HEK293 (cell line): ENCODE measurements around the gene PIP4K2A.

Experiments
- TRIM28 ChIP-seq: IDR thresholded peaks from 2 replicates; pipeline ENCODE4 v1.6.1; 2011; ENCODE audit warnings: low read length, control low read depth, borderline replicate concordance
- ZNF132 ChIP-seq: fragments of 450-650 bp; formaldehyde crosslinking; IDR thresholded peaks from 2 replicates; pipeline ENCODE4 v1.5.1; 2017; ENCODE audit warnings: missing biosample characterization, missing genetic modification characterization, borderline replicate concordance
- ZNF274 ChIP-seq, 2 experiments: fragments of 200-500 bp in 1 of 2; fragments of 450-650 bp in 1 of 2; sonication (Bioruptor generic) in 1 of 2; formaldehyde crosslinking in 1 of 2; IDR thresholded peaks; 2 replicates each; pipeline versions ENCODE4 v1.5.1 to v1.6.1; 2014 to 2016; ENCODE audit warnings: borderline replicate concordance in 1 of 2, inconsistent platforms in 1 of 2, low read length in 1 of 2, missing biosample characterization in 1 of 2, missing genetic modification characterization in 1 of 2
- ZNF350 ChIP-seq: fragments of 450-650 bp; formaldehyde crosslinking; IDR thresholded peaks from 2 replicates; pipeline ENCODE4 v1.5.0; 2017; ENCODE audit warnings: missing biosample characterization, mild to moderate bottlenecking, missing genetic modification characterization
- ZNF423 ChIP-seq: fragments of 450-650 bp; formaldehyde crosslinking; IDR thresholded peaks from 2 replicates; pipeline ENCODE4 v1.5.1; 2016; ENCODE audit warnings: missing biosample characterization, missing genetic modification characterization
- ZNF76 ChIP-seq: fragments of 450-650 bp; formaldehyde crosslinking; IDR thresholded peaks from 2 replicates; pipeline ENCODE4; 2016; ENCODE audit warnings: low read depth, missing biosample characterization, missing genetic modification characterization, borderline replicate concordance
- TF ChIP-seq, protein P1 (sequence below): fragments of 450-650 bp; formaldehyde crosslinking; IDR thresholded peaks from 2 replicates; pipeline ENCODE4 v1.5.1; 2016; ENCODE audit warnings: missing biosample characterization, missing genetic modification characterization
- TF ChIP-seq, protein P2 (sequence below): fragments of 450-650 bp; formaldehyde crosslinking; IDR thresholded peaks from 2 replicates; pipeline ENCODE4 v1.5.1; 2016; ENCODE audit warnings: missing biosample characterization, missing genetic modification characterization
- TF ChIP-seq, protein P3 (sequence below): fragments of 450-650 bp; formaldehyde crosslinking; IDR thresholded peaks from 2 replicates; pipeline ENCODE4 v1.5.1; 2016; ENCODE audit warnings: missing biosample characterization, missing genetic modification characterization, borderline replicate concordance
- TF ChIP-seq, protein P4 (sequence below): fragments of 450-650 bp; formaldehyde crosslinking; IDR thresholded peaks from 2 replicates; pipeline ENCODE4 v1.5.1; 2016; ENCODE audit warnings: missing biosample characterization, missing genetic modification characterization
- TF ChIP-seq, protein P5 (sequence below): fragments of 450-650 bp; formaldehyde crosslinking; conservative IDR thresholded peaks from 2 replicates; pipeline ENCODE4 v1.5.1; 2016; ENCODE audit warnings: low read depth, missing biosample characterization, missing genetic modification characterization

DNA sequence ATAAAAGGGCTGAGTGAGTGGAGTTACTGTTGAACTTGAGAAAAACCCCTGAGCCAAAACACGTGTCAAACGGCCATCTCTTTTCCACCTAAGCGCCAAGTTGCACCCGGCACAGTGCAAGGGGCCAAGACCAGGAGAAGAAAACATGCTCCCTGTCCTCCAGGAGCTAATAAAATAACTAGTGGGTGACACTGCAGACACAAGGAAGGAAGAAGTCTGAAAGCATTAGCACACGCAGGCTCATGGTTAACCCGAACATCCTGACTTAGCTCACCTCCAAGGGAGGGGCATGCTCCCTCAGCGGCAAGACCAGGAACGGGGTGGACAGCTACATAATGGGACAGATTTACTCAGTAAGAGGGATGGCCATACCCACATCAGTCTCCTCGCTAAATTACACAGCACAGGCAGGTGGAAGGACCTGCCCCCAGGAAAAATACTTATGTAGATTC lies 65.0 kb downstream of the PIP4K2A start:
- TF ChIP-seq, protein P1, sequence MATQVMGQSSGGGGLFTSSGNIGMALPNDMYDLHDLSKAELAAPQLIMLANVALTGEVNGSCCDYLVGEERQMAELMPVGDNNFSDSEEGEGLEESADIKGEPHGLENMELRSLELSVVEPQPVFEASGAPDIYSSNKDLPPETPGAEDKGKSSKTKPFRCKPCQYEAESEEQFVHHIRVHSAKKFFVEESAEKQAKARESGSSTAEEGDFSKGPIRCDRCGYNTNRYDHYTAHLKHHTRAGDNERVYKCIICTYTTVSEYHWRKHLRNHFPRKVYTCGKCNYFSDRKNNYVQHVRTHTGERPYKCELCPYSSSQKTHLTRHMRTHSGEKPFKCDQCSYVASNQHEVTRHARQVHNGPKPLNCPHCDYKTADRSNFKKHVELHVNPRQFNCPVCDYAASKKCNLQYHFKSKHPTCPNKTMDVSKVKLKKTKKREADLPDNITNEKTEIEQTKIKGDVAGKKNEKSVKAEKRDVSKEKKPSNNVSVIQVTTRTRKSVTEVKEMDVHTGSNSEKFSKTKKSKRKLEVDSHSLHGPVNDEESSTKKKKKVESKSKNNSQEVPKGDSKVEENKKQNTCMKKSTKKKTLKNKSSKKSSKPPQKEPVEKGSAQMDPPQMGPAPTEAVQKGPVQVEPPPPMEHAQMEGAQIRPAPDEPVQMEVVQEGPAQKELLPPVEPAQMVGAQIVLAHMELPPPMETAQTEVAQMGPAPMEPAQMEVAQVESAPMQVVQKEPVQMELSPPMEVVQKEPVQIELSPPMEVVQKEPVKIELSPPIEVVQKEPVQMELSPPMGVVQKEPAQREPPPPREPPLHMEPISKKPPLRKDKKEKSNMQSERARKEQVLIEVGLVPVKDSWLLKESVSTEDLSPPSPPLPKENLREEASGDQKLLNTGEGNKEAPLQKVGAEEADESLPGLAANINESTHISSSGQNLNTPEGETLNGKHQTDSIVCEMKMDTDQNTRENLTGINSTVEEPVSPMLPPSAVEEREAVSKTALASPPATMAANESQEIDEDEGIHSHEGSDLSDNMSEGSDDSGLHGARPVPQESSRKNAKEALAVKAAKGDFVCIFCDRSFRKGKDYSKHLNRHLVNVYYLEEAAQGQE = no peak
- TF ChIP-seq, protein P2, sequence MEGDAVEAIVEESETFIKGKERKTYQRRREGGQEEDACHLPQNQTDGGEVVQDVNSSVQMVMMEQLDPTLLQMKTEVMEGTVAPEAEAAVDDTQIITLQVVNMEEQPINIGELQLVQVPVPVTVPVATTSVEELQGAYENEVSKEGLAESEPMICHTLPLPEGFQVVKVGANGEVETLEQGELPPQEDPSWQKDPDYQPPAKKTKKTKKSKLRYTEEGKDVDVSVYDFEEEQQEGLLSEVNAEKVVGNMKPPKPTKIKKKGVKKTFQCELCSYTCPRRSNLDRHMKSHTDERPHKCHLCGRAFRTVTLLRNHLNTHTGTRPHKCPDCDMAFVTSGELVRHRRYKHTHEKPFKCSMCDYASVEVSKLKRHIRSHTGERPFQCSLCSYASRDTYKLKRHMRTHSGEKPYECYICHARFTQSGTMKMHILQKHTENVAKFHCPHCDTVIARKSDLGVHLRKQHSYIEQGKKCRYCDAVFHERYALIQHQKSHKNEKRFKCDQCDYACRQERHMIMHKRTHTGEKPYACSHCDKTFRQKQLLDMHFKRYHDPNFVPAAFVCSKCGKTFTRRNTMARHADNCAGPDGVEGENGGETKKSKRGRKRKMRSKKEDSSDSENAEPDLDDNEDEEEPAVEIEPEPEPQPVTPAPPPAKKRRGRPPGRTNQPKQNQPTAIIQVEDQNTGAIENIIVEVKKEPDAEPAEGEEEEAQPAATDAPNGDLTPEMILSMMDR (tag by site-specific recombination) = no peak
- TF ChIP-seq ZNF132 (tag by site-specific recombination) (no peak), ZNF350 (tag by site-specific recombination) (no peak), TRIM28 (no peak), ZNF76 (tag by site-specific recombination) (no peak), ZNF423 (tag by site-specific recombination) (no peak), ZNF274 (IDR thresholded peaks at IDR 0.05; ENCODE audit: low read length) (no peak), ZNF274 (tag by site-specific recombination; IDR thresholded peaks at IDR 0.05; ENCODE audit: borderline replicate concordance) (no peak)
- TF ChIP-seq, protein P3, sequence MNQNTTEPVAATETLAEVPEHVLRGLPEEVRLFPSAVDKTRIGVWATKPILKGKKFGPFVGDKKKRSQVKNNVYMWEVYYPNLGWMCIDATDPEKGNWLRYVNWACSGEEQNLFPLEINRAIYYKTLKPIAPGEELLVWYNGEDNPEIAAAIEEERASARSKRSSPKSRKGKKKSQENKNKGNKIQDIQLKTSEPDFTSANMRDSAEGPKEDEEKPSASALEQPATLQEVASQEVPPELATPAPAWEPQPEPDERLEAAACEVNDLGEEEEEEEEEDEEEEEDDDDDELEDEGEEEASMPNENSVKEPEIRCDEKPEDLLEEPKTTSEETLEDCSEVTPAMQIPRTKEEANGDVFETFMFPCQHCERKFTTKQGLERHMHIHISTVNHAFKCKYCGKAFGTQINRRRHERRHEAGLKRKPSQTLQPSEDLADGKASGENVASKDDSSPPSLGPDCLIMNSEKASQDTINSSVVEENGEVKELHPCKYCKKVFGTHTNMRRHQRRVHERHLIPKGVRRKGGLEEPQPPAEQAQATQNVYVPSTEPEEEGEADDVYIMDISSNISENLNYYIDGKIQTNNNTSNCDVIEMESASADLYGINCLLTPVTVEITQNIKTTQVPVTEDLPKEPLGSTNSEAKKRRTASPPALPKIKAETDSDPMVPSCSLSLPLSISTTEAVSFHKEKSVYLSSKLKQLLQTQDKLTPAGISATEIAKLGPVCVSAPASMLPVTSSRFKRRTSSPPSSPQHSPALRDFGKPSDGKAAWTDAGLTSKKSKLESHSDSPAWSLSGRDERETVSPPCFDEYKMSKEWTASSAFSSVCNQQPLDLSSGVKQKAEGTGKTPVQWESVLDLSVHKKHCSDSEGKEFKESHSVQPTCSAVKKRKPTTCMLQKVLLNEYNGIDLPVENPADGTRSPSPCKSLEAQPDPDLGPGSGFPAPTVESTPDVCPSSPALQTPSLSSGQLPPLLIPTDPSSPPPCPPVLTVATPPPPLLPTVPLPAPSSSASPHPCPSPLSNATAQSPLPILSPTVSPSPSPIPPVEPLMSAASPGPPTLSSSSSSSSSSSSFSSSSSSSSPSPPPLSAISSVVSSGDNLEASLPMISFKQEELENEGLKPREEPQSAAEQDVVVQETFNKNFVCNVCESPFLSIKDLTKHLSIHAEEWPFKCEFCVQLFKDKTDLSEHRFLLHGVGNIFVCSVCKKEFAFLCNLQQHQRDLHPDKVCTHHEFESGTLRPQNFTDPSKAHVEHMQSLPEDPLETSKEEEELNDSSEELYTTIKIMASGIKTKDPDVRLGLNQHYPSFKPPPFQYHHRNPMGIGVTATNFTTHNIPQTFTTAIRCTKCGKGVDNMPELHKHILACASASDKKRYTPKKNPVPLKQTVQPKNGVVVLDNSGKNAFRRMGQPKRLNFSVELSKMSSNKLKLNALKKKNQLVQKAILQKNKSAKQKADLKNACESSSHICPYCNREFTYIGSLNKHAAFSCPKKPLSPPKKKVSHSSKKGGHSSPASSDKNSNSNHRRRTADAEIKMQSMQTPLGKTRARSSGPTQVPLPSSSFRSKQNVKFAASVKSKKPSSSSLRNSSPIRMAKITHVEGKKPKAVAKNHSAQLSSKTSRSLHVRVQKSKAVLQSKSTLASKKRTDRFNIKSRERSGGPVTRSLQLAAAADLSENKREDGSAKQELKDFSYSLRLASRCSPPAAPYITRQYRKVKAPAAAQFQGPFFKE (tag by site-specific recombination) = no peak
- TF ChIP-seq, protein P4, sequence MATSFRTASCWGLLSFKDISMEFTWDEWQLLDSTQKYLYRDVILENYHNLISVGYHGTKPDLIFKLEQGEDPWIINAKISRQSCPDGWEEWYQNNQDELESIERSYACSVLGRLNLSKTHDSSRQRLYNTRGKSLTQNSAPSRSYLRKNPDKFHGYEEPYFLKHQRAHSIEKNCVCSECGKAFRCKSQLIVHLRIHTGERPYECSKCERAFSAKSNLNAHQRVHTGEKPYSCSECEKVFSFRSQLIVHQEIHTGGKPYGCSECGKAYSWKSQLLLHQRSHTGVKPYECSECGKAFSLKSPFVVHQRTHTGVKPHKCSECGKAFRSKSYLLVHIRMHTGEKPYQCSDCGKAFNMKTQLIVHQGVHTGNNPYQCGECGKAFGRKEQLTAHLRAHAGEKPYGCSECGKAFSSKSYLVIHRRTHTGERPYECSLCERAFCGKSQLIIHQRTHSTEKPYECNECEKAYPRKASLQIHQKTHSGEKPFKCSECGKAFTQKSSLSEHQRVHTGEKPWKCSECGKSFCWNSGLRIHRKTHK = no peak
- TF ChIP-seq, protein P5, sequence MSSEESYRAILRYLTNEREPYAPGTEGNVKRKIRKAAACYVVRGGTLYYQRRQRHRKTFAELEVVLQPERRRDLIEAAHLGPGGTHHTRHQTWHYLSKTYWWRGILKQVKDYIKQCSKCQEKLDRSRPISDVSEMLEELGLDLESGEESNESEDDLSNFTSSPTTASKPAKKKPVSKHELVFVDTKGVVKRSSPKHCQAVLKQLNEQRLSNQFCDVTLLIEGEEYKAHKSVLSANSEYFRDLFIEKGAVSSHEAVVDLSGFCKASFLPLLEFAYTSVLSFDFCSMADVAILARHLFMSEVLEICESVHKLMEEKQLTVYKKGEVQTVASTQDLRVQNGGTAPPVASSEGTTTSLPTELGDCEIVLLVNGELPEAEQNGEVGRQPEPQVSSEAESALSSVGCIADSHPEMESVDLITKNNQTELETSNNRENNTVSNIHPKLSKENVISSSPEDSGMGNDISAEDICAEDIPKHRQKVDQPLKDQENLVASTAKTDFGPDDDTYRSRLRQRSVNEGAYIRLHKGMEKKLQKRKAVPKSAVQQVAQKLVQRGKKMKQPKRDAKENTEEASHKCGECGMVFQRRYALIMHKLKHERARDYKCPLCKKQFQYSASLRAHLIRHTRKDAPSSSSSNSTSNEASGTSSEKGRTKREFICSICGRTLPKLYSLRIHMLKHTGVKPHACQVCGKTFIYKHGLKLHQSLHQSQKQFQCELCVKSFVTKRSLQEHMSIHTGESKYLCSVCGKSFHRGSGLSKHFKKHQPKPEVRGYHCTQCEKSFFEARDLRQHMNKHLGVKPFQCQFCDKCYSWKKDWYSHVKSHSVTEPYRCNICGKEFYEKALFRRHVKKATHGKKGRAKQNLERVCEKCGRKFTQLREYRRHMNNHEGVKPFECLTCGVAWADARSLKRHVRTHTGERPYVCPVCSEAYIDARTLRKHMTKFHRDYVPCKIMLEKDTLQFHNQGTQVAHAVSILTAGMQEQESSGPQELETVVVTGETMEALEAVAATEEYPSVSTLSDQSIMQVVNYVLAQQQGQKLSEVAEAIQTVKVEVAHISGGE = no peak
